MV-4-11 (cell line): ENCODE measurements around the gene JUND.

Source experiments
- DNase-seq: peaks from one replicate; lab custom pipeline; 2025; lab: John Stamatoyannopoulos, UW

JUND gene

DNA sequence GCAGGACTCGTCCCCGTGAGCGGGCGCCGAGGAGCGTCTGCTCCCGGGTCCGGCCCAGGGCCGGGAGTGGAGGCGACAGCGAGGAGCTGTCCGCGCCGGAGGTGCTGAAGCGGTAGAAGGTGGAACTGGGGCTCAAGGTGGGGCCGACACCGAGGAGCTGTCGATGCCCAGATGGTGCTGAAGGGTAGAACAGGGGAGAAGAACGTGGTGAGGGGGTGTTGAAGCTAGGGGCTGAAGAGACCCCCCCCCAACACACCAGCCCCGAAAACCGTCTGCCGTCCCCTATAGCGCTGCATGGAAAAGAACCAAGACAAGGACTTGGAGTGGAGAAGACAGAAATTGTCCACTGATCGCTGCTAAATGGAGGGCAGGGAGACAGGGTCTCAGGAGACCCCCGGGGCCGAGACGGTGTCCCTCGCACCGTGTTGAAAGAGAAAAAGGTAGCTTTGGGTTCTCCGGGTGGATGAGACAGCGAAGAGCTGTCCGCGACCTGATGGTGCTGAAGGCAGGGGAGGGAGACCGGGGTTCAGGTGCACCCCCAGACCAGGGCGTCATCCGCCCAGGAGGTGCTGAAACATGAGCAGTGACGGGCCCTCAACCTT is 48.1 kb downstream of the JUND start:
- peak; percentile 46 for DNase-seq

DNA sequence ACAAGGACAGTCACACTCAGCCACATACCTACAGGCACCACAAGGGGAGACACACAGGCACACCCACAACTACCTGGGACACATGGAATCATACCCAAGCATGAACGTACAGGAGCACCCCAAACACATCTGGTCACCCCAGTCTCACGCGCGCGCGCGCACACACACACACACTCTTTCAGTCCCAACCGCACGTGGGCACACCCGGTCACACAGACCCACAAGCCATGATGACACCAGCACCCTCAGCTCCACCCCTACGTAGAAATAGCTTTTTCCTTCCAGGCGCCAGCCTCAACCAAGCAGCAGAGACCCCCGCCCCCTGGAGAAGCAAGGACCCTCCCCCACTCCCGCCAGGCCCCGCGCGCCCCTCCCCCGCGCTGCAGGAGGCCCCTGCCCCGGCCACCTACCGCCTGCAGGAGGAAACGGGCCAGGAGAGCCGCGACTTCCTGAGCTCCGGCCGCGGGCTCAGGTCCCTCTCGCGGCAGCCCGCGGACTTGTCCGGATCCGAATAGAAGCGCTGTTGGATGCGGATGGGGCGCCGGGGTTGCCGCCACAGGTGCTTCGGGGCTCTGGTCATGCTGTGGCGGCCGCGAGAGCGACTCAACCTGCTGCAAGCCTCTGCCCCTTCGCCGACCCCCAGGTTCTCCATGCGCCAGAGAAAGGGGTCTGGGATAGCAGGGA is 48.7 kb downstream of the JUND start:
- DNase-seq: no peak

DNA sequence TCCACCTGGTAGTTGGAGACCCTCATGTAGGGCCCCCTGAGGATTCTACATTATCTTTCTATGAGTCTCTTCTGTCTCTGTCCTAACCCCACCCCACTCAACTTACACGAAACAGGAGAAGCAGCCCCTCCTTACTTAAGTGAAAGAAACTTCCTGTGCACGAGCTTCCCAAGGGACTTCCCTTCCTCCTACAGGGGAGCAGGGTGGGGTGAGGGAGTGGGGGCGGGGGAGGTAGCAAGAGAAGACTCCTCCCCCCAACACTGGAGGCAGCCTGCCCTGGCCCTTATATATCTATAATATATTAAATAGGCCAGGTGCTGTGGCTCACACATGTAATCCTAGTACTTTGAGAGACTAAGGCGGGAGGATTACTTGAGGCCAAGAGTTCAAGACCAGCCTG is 49.6 kb downstream of the JUND start:
- DNase-seq: no peak

DNA sequence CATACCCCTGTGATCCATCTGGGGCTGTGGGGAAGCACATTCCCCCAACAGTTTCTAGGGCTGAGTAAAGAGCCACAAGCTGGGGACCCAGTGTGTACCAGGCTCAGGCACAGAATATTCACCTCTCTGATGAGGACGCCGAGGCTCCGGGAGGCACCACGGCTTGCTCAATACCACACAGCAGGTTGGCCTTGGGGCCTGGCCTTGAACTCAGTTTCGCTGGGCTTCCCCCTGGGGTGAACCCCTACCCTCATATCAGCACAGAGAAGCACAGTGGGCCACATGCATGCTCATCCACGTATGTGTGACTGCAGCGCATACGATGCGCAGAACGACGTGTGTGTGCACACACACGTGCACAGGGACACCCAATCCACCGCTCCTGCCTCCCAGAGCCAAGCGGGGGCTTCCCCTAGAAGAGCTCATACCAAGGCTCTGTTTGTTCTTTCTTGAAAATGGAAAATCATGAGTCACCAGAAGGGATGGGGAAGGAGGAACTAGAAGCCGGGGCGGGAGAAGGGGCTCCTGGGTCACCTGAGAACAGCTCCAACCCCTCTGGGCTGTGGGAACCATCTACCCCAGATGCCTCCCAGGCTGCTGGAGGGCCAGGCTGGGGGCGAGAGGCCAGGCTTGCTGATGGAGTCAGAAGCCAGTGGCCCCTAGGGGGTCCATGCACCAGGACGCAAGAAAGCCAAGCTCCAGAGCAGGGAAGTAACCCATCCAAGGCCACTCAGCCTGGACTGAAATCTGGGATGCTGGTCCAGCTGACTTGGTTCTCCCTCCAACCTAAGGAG is 50.3 kb downstream of the JUND start:
- peak; percentile 31 for DNase-seq

DNA sequence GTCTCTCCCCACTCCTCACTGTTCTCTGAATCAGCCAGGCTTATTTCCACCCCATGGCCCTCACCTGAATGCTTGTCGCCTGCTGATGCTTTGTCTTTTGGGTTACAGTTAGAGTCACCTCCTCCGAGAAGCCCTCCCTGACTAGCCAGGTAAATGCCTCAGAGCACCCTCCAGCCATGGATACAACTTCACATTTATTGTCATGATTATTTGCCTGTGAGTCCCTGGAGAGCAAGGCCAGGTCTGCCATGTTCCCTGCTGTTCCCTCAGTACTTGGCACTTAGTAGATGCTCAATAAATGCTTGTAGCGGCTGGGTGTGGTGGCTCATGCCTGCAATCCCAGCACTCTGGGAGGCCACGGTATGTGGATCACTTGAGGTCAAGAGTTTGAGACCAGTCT is 51.5 kb downstream of the JUND start:
- no peak for DNase-seq
